Ovary (tissue), 9 donors: ENCODE data around the gene VAV2. TPM values are rescaled to one million over a fixed set of nuclear protein-coding genes. Genes with fewer than 3 reads are reported as not detected.

ENCODE experiments used
- DNase-seq, 5 donors: peaks; one replicate each; pipeline ENCODE4 v3.0.0-alpha.2; 2019 to 2020
- H3K27ac ChIP-seq, 2 donors: fragments of 200-600 bp; one replicate each; pipeline versions ENCODE4 v1.5.1 to v1.8.0; 2019 to 2022
- H3K27me3 ChIP-seq: fragments of 200-600 bp; one replicate; pipeline ENCODE4 v1.8.0; 2022
- H3K36me3 ChIP-seq: fragments of 200-600 bp; sonication (generic); one replicate; pipeline ENCODE4 v1.5.1; 2019
- H3K4me1 ChIP-seq: one replicate; pipeline ENCODE4 v1.8.1; 2013; ENCODE audit warnings: mild to moderate bottlenecking, moderate library complexity; ENCODE audit not compliant: insufficient read depth
- H3K4me3 ChIP-seq: fragments of 200-600 bp; sonication (generic); one replicate; pipeline ENCODE4 v1.5.1; 2017
- H3K9me3 ChIP-seq, 2 donors: fragments of 200-600 bp in 1 of 2; sonication (generic) in 1 of 2; one replicate each; pipeline versions ENCODE4 v1.5.1 to v1.8.1; 2013 to 2019; ENCODE audit warnings: mild to moderate bottlenecking in 1 of 2, moderate library complexity in 1 of 2
- EP300 ChIP-seq: sonication (generic); formaldehyde crosslinking; IDR thresholded peaks from one replicate; pipeline ENCODE4 v1.6.1; 2017; ENCODE audit warnings: antibody characterized with exemption
- POLR2A ChIP-seq: fragments of 450-650 bp; IDR thresholded peaks from one replicate; pipeline ENCODE4 v1.6.1; 2017; ENCODE audit warnings: antibody characterized with exemption, mild to moderate bottlenecking, moderate library complexity
- WGBS, 3 donors: extraction: QIAGEN DNeasy Blood & Tissue Kit in 1 of 3; methylation state at CpG; one replicate each; pipeline versions ENCODE4 v1.1.5 to v1.1.7; 2013 to 2017; 5-methylcytosine and 5-hydroxymethylcytosine counted together
- intact Hi-C, 4 donors: fragments of 100-400 bp; cut with DNase I; formaldehyde crosslinking; loops; one replicate each; pipeline versions ENCODE4 v1.11.0 to v1.15.1; 2022 to 2023
- polyA plus RNA-seq, 2 donors: library from polyadenylated mRNA; stranded (reverse); fragments of 200-250 nt in 1 of 2; fragments of 350-450 nt in 1 of 2; fragmentation: Illumina TruSeq in 1 of 2; extraction: RNeasy Lipid Tissue Mini Kit (QIAGEN cat#74804) in 1 of 2; gene quantifications; one replicate each; pipeline ENCODE4 v1.2.3, GENCODE V29; 2013 to 2014
- total RNA-seq, 7 donors: library from RNA; depleted of rRNA in 2 of 7; stranded (reverse); fragments of >200 nt in 2 of 7; fragmentation: NEBNext Ultra II Directional in 3 of 7; extraction: Animal tissue kit (Norgen Biotek cat#: 25700) in 3 of 7; gene quantifications; one replicate each; pipeline versions ENCODE4 v1.1.0 to v1.2.4, GENCODE V29; 2016 to 2023
- TF ChIP-seq, protein P1 (sequence below), 3 donors: fragments of 450-650 bp in 2 of 3; fragments of 200-600 bp in 1 of 3; IDR thresholded peaks; one replicate each; pipeline versions ENCODE4 v1.5.1 to v1.8.0; 2016 to 2022; ENCODE audit warnings: antibody characterized with exemption in 3 of 3, mild to moderate bottlenecking in 1 of 3
- donor health status: DM: no; HTN: no; CAD: no; lungs with moderate emphysema.
- donor health status: DM: no; HTN: no; CAD: no.
- donor health status: Bipolar disorder and iron deficiency.
- donor health status: DM: yes; HTN: yes; CAD: no.
- donor health status: DM: no; HTN: no; CAD: no.
- donor health status: DM: yes; HTN: yes; CAD: no.

VAV2 gene
- total and polyA plus RNA-seq, 9 donors: 3.7 to 14.1 (median 7.8) TPM

DNA sequence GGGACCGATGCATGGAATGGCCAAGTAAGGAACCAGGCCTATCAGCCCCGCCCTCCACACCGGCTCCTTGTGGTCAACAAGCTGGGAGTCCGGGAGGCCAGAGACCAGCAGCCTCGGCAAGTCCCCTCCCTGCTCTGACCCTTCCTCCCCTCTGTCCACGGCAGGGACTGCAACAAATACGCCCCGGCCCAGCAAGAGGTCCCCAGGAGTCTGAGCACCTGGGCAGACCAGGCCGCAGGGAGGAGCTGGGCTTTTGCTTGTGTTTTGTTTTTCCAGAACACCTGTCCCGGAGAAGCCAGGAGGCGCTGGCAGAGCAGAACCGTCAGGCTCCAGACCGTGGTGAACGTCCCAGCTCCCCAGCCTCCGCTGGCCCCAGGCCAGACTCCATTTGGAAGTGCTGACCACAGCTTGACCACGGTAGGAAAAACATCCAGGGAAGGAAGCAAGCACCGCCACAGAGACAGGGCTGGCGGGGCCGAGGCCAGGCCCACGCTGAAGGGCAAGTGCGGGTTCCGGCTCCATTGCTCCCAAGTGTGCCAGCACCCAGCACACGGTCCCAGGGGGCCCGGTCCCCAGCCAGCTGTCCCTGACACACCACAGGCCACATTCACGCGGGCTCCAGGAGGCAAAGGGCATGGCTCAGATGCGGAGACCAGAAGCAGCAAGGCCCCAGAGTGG is 56.7 kb downstream of the VAV2 start:
- no peaks in the 10 kb centered on the region for H3K27me3 ChIP-seq
- peaks cover 8% of the 10 kb centered on the region for H3K4me1 ChIP-seq
- intact Hi-C loops: no loop called here
- H3K27ac ChIP-seq: no peak overlapping the region
- H3K4me3 ChIP-seq: no peak overlapping the region
- no peaks in the 10 kb centered on the region for H3K9me3 ChIP-seq
- 34 to 42% (median 40%) methylated on average over 27 of the region's 27 CpGs for WGBS, 3 donors
- peak; percentile 63 to 77 (median 68) for DNase-seq
- TF ChIP-seq, protein P1, sequence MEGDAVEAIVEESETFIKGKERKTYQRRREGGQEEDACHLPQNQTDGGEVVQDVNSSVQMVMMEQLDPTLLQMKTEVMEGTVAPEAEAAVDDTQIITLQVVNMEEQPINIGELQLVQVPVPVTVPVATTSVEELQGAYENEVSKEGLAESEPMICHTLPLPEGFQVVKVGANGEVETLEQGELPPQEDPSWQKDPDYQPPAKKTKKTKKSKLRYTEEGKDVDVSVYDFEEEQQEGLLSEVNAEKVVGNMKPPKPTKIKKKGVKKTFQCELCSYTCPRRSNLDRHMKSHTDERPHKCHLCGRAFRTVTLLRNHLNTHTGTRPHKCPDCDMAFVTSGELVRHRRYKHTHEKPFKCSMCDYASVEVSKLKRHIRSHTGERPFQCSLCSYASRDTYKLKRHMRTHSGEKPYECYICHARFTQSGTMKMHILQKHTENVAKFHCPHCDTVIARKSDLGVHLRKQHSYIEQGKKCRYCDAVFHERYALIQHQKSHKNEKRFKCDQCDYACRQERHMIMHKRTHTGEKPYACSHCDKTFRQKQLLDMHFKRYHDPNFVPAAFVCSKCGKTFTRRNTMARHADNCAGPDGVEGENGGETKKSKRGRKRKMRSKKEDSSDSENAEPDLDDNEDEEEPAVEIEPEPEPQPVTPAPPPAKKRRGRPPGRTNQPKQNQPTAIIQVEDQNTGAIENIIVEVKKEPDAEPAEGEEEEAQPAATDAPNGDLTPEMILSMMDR (IDR thresholded peaks at IDR 0.05): no peak
- no peak for TF ChIP-seq POLR2A
- no peak for TF ChIP-seq EP300
- H3K36me3 ChIP-seq: no peaks in the 10 kb centered on the region

DNA sequence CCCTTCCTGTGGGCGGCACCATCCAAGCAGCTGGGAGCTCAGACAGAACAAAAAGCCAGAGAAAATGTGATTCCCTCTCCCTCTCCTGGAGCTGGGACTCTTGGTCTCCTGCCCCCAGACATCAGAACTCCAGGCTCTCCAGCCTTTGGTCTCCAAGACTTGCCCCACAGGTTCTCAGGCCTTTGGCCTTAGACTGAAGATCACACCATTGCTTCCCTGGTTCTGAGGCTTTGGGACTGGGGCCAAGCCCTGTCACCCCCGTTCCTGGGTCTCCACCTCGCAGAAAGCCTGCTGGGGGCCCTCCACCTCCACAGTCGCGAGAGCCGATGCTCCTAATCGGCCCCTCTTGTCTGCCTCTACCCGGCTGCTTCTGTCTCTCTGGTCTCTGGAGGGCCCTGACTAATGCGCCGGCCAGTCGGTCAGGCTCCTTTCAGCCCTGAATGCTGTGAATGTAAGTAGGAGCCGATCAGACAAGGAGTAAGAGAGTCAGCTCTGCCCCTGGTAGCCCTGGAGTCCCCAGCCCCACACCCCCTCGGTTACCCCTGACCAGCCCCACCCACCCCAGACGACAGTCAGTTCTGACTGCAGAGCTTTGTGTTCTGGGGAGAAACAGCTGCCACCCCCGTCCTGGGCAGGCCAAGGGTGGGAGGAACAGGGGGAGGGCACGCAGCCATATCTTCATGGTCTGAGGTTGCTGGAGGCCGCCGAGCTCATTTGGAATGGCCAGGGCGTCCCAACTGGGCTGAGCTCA is 57.5 kb downstream of the VAV2 start:
- WGBS, 3 donors: 77 to 86% (median 83%) methylated on average over 19 of the region's 19 CpGs
- Histone ChIP-seq H3K4me1 (peaks cover 8% of the 10 kb centered on the region), H3K36me3 (no peaks in the 10 kb centered on the region), H3K27ac (no peak overlapping the region), H3K4me3 (no peak overlapping the region), H3K27me3 (no peaks in the 10 kb centered on the region), H3K9me3 (no peaks in the 10 kb centered on the region)
- no peak for DNase-seq
- intact Hi-C loops: no loop called here
- TF ChIP-seq, protein P1 (IDR thresholded peaks at IDR 0.05): no peak
- TF ChIP-seq EP300 (no peak), POLR2A (no peak)

DNA sequence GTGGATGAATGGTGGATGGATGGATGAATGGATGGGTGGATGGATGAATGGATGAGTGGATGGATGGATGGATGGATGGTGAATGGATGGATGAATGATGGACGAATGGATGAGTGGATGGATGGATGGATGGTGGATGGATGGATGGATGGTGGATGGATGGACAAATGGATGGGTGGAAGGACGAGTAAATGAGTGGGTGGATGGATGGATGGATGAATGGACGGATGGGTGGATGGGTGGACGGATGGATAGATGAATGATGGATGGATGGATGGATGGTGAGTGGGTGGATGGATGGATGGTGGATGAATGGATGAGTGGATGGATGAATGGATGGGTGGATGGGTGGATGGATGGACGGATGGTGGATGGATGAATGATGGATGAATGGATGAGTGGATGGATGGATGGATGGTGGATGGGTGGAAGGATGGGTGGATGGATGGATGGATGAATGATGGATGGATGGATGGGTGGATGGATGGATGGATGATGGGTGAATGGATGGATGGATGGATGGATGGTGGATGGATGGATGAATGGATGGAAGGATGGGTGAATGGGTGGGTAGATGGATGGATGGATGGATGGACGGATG is 58.6 kb downstream of the VAV2 start:
- TF ChIP-seq POLR2A (no peak), EP300 (no peak)
- TF ChIP-seq, protein P1 (IDR thresholded peaks at IDR 0.05): no peak
- peaks cover 8% of the 10 kb centered on the region for H3K4me1 ChIP-seq
- H3K9me3 ChIP-seq: no peaks in the 10 kb centered on the region
- DNase-seq: no peak
- intact Hi-C loops: no loop called here
- H3K36me3 ChIP-seq: no peaks in the 10 kb centered on the region
- H3K27ac ChIP-seq: no peak overlapping the region
- H3K4me3 ChIP-seq: no peak overlapping the region
- 79 to 89% (median 79%) methylated on average over 6 of the region's 6 CpGs for WGBS, 3 donors
- H3K27me3 ChIP-seq: no peaks in the 10 kb centered on the region

DNA sequence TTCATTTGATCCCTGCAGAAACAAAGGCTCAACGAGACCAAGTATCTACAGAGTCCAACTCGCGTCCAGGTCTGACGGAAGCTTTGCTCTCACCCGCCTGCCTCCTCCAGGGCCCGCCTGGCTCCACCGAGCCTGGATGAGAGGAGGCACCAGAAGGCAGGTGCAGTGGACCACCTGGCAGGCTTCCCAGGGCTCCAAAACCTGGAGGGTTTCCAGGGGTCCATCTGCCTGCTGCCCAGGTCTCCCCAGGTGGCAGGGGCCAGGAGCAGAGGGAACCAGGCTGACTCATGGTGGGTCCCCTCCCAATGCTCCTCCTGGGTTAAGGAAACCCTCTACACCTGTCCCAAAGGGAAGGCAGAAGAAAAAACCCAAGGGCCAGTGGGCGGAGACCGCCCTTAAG is 59.5 kb downstream of the VAV2 start:
- Histone ChIP-seq H3K9me3 (no peaks in the 10 kb centered on the region), H3K36me3 (no peaks in the 10 kb centered on the region), H3K4me1 (peaks cover 8% of the 10 kb centered on the region), H3K27me3 (no peaks in the 10 kb centered on the region), H3K27ac (no peak overlapping the region), H3K4me3 (no peak overlapping the region)
- no peak for DNase-seq
- intact Hi-C loops: no loop called here
- TF ChIP-seq EP300 (no peak), POLR2A (no peak)
- TF ChIP-seq, protein P1 (IDR thresholded peaks at IDR 0.05): no peak
- 54 to 60% (median 57%) methylated on average over 8 to 9 of the region's 9 CpGs for WGBS, 3 donors
